Stimulated activated CD8-positive, alpha-beta memory T cell treated with anti-CD3 and anti-CD28 coated beads, Interleukin-7, amount 100 ng/mL, for 24 hours (primary cell): ENCODE results near the gene HEATR5B.
"Not testable (repeated sequence)": the region's sequence is repeated elsewhere in the genome, so short reads cannot be mapped to it uniquely, and the experiment has no call there.

Experiments used
- DNase-seq: peaks from one replicate; pipeline ENCODE4 v3.0.0-alpha.2; 2020; ENCODE audit warnings: low read depth

HEATR5B gene

DNA sequence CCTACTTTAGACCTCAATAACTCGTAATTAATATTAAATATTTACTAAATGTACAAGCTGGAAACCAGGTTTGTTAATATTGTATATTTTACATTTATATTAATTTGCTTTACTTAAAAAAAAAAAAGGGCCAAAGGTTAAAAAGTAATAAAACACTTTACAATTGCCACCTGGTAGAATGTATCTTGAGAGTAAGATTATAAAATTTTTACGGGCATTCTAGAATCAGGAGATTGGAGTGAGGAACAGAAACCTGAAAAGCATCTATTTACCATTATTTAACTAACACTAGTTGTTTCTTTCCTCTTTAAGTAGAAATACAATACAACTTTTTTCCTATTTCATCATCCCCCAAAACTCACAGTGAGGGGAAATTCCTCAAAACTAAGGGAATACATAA lies 102.3 kb downstream of the HEATR5B start:
- DNase-seq = no peak

DNA sequence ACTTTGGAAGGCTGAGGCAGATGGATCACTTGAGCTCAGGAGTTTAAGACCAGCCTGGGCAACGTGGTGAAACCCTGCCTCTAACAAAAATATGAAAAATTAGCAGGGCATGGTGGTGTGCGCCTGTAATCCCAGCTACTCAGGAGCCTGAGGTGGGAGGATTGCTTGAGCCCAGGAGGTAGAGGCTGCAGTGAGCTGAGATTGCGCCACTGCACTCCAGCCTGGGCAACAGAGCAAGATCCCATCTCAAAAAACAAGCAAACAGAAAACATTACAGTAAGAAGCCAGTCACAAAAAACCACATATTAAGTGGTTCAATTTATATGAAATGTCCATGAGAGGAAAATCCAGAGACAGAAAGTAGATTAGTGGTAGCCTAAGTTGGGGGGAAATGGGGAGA lies 105.2 kb downstream of the HEATR5B start:
- not testable (repeated sequence) for DNase-seq

- DNase-seq = no peak
These were observed 108.1 kb downstream of the HEATR5B start for GRCh38 chr2:36976065-36976464.

- no peak for DNase-seq
These were observed 108.9 kb downstream of the HEATR5B start for GRCh38 chr2:36975306-36975705.

GRCh38 chr2:36973320-36973719 lies 110.9 kb downstream of the HEATR5B start:
- no peak for DNase-seq

DNA sequence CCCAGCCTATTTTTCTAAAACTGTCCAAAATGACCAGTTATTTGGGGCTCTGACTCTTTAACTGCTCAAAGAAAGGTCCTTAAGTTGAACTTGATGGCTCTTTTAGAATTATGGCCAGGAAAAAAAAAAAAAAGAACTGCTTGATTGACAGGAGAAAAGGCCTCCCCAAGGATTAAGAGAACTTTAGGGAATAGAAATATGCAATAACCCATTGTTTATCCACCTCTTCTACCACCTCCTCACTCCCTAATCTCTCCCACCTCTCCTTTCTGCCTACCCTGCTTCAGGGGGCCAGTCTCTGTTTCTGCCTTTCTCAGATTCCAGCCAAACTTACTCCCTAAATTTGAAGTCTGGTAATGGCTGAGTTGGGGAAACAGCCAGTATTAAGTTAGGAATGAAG lies 112.2 kb downstream of the HEATR5B start:
- DNase-seq = no peak

DNA sequence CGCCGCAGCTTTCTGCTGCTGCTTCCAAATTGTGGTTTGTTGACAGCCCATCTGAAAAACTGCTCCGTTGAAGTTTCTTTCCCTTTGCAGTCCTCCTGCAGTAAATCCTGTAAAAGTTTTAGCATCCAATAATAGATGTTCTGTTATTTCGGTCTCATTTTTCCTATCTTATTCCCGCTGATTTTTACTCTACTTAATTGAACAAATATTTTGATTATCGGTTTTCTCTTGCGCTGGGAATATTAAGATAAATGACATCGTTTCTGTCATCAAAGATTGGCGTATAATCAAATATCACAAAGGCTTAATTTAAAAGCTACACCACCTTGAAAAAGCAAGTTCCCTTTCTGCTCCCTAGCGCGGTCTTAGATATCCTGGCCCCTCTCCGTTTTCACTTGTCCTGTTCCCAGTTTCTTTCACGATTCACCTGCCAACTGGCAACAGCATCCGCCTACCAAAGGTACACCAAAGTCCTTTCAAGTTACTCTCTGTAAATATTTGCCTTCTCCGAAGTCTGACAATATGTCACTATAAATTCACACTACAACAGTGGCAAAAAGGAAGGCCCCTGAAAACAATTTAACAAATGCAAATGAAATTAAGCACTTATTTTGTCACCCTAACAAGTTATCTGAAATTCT lies 116.8 kb downstream of the HEATR5B start:
- no peak for DNase-seq

- peak; percentile 92 for DNase-seq
These were observed 117.6 kb downstream of the HEATR5B start, which contains the start of gene STRN for GRCh38 chr2:36966370-36967235. Gene STRN, minus strand, starts transcription at chr2:36966536. Its CDS starts 73 bp downstream, at chr2:36966463.

DNA sequence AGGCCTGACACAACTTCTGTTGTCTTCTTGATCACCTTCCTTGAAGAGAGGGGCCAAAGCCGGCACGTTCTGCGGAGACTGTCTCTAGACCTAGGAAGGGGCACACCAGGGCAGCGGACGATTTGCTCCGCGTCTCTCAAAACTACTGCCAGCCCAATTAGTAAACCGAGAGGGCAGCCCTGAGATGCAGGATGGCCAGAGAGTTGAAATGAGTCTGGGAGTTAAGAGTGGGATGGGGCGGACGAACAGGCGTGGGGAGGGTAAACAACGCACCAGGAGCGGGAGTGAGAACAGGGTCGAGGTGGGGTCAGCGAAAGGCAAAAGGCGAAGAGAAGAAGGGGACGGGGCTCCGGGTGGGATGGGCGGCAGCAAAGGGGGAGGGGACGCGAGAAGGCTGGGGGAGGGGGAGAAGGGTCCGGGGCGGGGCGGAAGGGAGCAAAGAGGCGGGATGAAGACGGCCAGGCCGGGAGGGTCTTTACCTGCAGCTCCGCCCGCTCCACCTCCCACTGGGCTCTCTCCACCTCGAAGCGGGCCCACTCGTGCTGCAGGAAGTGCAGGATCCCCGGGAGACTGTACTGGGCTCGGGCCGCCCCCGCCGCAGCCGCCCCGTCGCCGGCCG lies 118.3 kb downstream of the HEATR5B start:
- DNase-seq = peak; percentile 11

- DNase-seq = no peak
These were observed 119.0 kb downstream of the HEATR5B start for GRCh38 chr2:36965206-36965605.

DNA sequence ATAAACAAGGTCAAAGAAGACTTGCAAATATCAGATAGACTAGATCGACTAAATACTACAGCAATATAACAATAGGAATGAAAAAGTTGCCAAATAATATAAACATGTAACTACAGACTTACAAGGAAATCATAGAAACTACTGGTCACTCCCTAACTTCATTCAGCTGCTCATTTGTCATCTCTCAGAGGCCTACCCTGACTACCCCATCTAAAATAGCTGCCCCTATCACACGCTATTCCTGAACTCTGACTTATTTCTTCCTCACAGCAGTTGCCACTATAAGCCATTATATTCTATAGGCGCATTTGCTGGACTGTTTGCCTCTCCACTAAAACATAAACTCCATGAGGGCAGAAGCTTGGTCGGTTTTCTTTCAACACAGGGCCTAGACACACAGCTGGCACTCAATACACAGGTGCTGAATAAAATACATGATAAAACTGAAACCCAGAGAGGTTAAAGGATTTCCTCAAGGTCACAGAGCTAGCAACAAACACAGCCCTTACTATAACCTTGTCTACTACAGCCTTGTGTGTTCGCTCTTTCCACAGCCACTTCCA lies 119.6 kb downstream of the HEATR5B start:
- no peak for DNase-seq

GRCh38 chr2:36963734-36964133 lies 120.4 kb downstream of the HEATR5B start:
- no peak for DNase-seq

DNA sequence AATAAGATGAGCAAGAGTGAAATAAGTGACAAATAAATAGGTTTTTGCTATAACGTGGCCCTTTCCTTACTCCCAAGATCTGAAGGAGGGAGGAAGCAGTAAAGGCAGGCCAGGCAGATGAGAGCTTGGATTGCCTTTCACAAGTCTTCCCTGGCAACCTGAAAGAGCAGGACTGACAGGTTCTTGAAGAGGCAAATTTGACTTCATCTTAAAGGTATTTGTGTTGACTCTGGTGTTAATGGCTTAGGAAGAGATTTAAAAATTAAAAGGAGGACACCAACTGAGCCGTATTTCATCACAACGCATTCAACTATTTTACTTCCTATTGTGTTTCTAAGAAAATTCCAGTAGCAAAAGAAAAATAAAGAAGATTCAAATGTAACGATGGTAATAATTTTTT lies 121.1 kb downstream of the HEATR5B start:
- DNase-seq = no peak

GRCh38 chr2:36960773-36961172 lies 123.4 kb downstream of the HEATR5B start:
- DNase-seq = no peak

- DNase-seq = no peak
These were observed 124.0 kb downstream of the HEATR5B start for GRCh38 chr2:36960005-36960675.

DNA sequence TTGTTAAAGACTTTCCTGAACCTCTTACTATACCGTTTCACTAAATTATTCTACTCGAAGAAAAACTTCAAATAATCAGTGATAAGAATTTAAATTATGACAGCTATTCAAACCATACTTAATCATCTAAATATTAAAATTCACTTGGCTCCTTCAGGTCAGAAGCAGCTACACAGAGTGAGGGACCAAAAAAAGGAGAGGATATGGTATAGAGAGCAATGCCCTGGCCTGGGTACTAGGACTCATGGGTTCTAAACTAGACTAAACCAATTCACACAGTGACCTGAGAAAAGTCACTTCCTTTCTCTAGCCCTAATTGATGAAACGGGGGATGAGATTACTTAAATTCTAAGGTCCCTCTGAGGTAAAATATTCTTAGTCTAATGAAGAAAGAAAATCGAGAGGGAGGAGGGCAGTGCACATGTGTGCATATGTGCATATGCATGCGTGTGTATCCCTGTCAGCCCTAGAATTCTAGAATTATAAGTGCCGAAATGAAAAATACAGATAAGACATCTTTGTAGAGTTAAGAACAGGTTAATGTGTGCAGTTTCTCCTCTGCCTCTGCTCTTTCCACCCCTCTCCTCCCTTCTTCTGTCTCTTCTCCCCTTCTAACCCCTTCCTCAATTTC lies 129.1 kb downstream of the HEATR5B start:
- DNase-seq = no peak

DNA sequence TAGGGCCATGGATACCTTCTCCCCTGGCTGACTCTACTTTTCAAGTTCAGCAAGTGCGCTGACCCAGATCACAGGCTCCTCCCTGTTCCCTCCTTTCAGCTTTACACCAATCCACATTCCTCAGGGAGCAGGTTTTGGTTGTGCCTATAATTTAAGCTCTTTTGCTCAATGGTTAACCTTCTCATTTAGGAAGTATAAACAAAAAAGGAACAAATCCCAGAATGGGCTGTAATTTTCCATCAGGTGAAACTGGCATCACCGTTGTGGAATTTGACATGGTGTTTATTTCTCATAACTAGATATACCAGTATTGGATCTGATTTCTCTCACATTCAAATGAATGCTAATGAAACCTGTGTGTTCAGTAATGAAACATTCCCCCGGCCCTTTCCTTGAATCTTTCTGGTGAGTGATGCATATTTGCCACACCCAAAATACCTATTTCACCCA lies 131.4 kb downstream of the HEATR5B start:
- no peak for DNase-seq

DNA sequence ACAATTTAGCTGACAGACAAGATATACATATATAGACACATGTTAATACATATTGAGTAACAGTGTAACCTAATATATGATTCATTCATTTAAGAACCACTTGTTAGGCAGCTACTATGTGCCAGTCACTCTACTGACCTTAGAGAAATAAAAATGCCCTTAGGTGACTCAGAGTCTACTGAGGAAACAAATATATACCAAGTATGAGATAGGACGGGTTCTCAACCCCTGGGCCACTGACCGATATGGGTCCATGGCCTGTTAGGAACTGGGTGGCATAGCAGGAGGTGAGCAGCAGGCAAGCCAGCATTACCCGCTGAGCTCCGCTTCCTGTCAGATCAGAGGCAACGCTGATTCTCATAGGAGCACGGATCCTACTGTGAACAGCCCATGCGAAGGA lies 132.6 kb downstream of the HEATR5B start:
- DNase-seq = no peak

- no peak for DNase-seq
These were observed 133.1 kb downstream of the HEATR5B start for GRCh38 chr2:36951027-36951518.

- no peak for DNase-seq
These were observed 134.3 kb downstream of the HEATR5B start for GRCh38 chr2:36949845-36950244.

DNA sequence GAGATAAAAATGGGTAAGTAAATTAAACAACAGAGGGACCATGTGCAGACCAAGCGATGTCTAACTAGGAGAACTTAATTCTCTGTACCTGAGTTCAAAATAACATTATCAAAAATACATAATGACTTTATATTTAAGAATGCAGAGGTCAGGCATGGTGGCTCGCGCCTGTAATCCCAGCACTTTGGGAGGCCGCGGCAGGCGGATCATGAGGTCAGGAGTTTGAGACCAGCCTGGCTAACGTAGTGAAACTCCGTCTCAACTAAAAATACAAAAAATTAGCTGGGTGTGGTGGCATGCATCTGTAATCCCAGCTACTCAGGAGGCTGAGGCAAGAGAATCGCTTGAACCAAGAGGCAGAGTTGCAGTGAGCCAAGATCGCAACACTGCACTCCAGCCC lies 138.9 kb downstream of the HEATR5B start:
- not testable (repeated sequence) for DNase-seq
